Measurements from ENCODE around the gene FAM181B. TPM values are rescaled to one million over a fixed set of nuclear protein-coding genes. Genes with fewer than 3 reads are reported as not detected.

Gene FAM181B
- total RNA-seq, 2 experiments from 2014 or later, result 0.08 to 0.11 TPM

DNA sequence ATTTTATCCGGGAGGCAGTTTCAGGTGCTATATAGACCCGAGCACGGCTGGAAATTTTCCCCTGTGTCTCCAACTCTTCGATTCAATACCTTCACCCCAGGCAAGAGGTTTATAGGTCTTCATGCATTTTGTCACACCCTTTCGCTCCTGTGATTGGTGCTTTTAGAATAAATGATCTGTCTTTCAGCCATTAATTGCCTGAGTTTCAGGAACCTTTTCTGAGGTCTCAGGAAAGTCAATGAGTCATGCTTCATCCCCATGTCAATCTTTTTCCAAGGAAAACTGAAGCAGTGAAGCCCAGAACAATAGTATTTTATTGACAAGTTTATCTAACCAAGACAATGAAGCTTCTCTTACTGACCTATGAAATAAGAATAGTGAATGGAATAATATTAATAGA lies 29.9 kb downstream of the FAM181B start:
- TF ChIP-seq, protein P1, sequence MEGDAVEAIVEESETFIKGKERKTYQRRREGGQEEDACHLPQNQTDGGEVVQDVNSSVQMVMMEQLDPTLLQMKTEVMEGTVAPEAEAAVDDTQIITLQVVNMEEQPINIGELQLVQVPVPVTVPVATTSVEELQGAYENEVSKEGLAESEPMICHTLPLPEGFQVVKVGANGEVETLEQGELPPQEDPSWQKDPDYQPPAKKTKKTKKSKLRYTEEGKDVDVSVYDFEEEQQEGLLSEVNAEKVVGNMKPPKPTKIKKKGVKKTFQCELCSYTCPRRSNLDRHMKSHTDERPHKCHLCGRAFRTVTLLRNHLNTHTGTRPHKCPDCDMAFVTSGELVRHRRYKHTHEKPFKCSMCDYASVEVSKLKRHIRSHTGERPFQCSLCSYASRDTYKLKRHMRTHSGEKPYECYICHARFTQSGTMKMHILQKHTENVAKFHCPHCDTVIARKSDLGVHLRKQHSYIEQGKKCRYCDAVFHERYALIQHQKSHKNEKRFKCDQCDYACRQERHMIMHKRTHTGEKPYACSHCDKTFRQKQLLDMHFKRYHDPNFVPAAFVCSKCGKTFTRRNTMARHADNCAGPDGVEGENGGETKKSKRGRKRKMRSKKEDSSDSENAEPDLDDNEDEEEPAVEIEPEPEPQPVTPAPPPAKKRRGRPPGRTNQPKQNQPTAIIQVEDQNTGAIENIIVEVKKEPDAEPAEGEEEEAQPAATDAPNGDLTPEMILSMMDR (IDR thresholded peaks at IDR 0.05), result no peak
- ATAC-seq (ENCODE audit: poor library complexity) (no peak), DNase-seq (no peak)
- Mint-ChIP-seq H3K27ac (no peak overlapping the region), H3K36me3 (ENCODE audit: low read depth) (no peaks in the 10 kb centered on the region), H3K27me3 (peaks cover 19% of the 10 kb centered on the region), H3K4me1 (ENCODE audit: low read depth) (no peaks in the 10 kb centered on the region), H3K9me3 (no peaks in the 10 kb centered on the region), H3K4me3 (no peak overlapping the region)
- H3K36me3 ChIP-seq (ENCODE audit: insufficient read depth, low read length), result no peaks in the 10 kb centered on the region
- ChIA-PET CTCF (no interaction called here), POLR2A (no interaction called here)
- H3K9me3 ChIP-seq (ENCODE audit: control insufficient read depth in 1 of 2, insufficient read depth in 1 of 2, low read length in 2 of 2), result no peaks in the 10 kb centered on the region
- no peak overlapping the region for H3K27ac ChIP-seq (ENCODE audit: low read depth in 1 of 2, low read length in 2 of 2)
- H3K27me3 ChIP-seq (ENCODE audit: control insufficient read depth in 1 of 2, insufficient read depth in 2 of 2, low read length in 2 of 2), result peaks cover 0 to 13% of the 10 kb centered on the region in 2 experiments
- H3K4me3 ChIP-seq (ENCODE audit: low read length), result no peak overlapping the region
- intact Hi-C loops (cut with DNase I, micrococcal nuclease), result no loop called here
- H3K4me1 ChIP-seq (ENCODE audit: insufficient read depth, low read length), result no peaks in the 10 kb centered on the region

GRCh38 chr11:82703226-82703625 lies 30.4 kb downstream of the FAM181B start:
- intact Hi-C loops (cut with DNase I, micrococcal nuclease), result no loop called here

GRCh38 chr11:82701847-82702520 lies 31.7 kb downstream of the FAM181B start:
- POLR2A ChIA-PET, result no interaction called here
- Histone ChIP-seq H3K4me1 (ENCODE audit: insufficient read depth, low read length) (no peaks in the 10 kb centered on the region), H3K9me3 (ENCODE audit: control insufficient read depth in 1 of 2, insufficient read depth in 1 of 2, low read length in 2 of 2) (no peaks in the 10 kb centered on the region), H3K4me3 (ENCODE audit: low read length) (no peak overlapping the region), H3K27me3 (ENCODE audit: control insufficient read depth in 1 of 2, insufficient read depth in 2 of 2, low read length in 2 of 2) (peaks cover 0 to 13% of the 10 kb centered on the region in 2 experiments), H3K27ac (ENCODE audit: low read depth in 1 of 2, low read length in 2 of 2) (no peak overlapping the region), H3K36me3 (ENCODE audit: insufficient read depth, low read length) (no peaks in the 10 kb centered on the region)
- DNase-seq (peak in 3 of 14 experiments; percentile 8 to 27 (median 19)), ATAC-seq (ENCODE audit: poor library complexity) (no peak)
- CTCF ChIA-PET, result no interaction called here
- Mint-ChIP-seq H3K27ac (no peak overlapping the region), H3K9me3 (no peaks in the 10 kb centered on the region), H3K4me3 (no peak overlapping the region), H3K36me3 (ENCODE audit: low read depth) (no peaks in the 10 kb centered on the region), H3K4me1 (ENCODE audit: low read depth) (no peaks in the 10 kb centered on the region), H3K27me3 (peaks cover 13% of the 10 kb centered on the region)
- intact Hi-C loops (cut with DNase I, micrococcal nuclease), result no loop called here
- TF ChIP-seq, protein P1 (IDR thresholded peaks at IDR 0.05), result peak; percentile 25

More at GRCh38 chr11:82703226-82703625, 30.4 kb downstream of the FAM181B start:
- TF ChIP-seq, protein P1 (IDR thresholded peaks at IDR 0.05), result no peak
- Histone ChIP-seq H3K9me3 (ENCODE audit: control insufficient read depth in 1 of 2, insufficient read depth in 1 of 2, low read length in 2 of 2) (no peaks in the 10 kb centered on the region), H3K27me3 (ENCODE audit: control insufficient read depth in 1 of 2, insufficient read depth in 2 of 2, low read length in 2 of 2) (peaks cover 0 to 13% of the 10 kb centered on the region in 2 experiments), H3K27ac (ENCODE audit: low read depth in 1 of 2, low read length in 2 of 2) (no peak overlapping the region), H3K4me1 (ENCODE audit: insufficient read depth, low read length) (no peaks in the 10 kb centered on the region), H3K36me3 (ENCODE audit: insufficient read depth, low read length) (no peaks in the 10 kb centered on the region), H3K4me3 (ENCODE audit: low read length) (no peak overlapping the region)
- Mint-ChIP-seq H3K36me3 (ENCODE audit: low read depth) (no peaks in the 10 kb centered on the region), H3K4me3 (no peak overlapping the region), H3K27ac (no peak overlapping the region), H3K4me1 (ENCODE audit: low read depth) (no peaks in the 10 kb centered on the region), H3K9me3 (no peaks in the 10 kb centered on the region), H3K27me3 (peaks cover 18% of the 10 kb centered on the region)
- no peak for DNase-seq
- CTCF ChIA-PET, result no interaction called here
- ATAC-seq (ENCODE audit: poor library complexity), result no peak
- POLR2A ChIA-PET, result no interaction called here
